Activated CD4-positive, alpha-beta memory T cell treated with anti-CD3 and anti-CD28 coated beads, Interleukin-2, amount 10 ng/mL, durations not matched to agents 7 days and 5 days (primary cell): ENCODE data around the gene PKNOX1. TPM values are rescaled to one million over a fixed set of nuclear protein-coding genes. Genes with fewer than 3 reads are reported as not detected.
"Not testable (repeated sequence)": the region's sequence is repeated elsewhere in the genome, so short reads cannot be mapped to it uniquely, and the experiment has no call there.

Experiments
- CTCF ChIA-PET: fragments of 350-600 bp; sonication (Branson Sonifier 250); formaldehyde crosslinking; loops from one replicate; lab custom pipeline; 2021; ENCODE audit warnings: antibody characterized with exemption, inconsistent platforms; lab: Charles Lee
- POLR2A ChIA-PET: fragments of 350-600 bp; sonication (Branson Sonifier 250); formaldehyde crosslinking; loops from one replicate; lab custom pipeline; 2021; ENCODE audit warnings: antibody characterized with exemption; lab: Charles Lee
- DNase-seq: peaks from one replicate; pipeline ENCODE4 v3.0.0-alpha.2; 2020
- H3K27ac Mint-ChIP-seq: one replicate; pipeline ENCODE4 v1.8.0; 2021; ENCODE audit warnings: mild to moderate bottlenecking, mixed read lengths
- H3K27me3 Mint-ChIP-seq: one replicate; pipeline ENCODE4 v1.8.0; 2021; ENCODE audit warnings: mixed read lengths
- H3K36me3 Mint-ChIP-seq: one replicate; pipeline ENCODE4 v1.8.0; 2021; ENCODE audit warnings: low read depth, mixed read lengths
- H3K4me1 Mint-ChIP-seq: one replicate; pipeline ENCODE4 v1.8.0; 2021; ENCODE audit warnings: mixed read lengths
- H3K4me3 Mint-ChIP-seq: one replicate; pipeline ENCODE4 v1.8.0; 2021; ENCODE audit warnings: mild to moderate bottlenecking, mixed read lengths
- H3K9me3 Mint-ChIP-seq: one replicate; pipeline ENCODE4 v1.8.0; 2021; ENCODE audit warnings: mixed read lengths
- total RNA-seq, 2 experiments: library from RNA; stranded (reverse); gene quantifications; one replicate each; pipeline ENCODE4 v1.2.3, GENCODE V29; 2021

Gene PKNOX1
- total RNA-seq, 2 experiments from 2014 or later = 27.2 to 33.7 TPM

DNA sequence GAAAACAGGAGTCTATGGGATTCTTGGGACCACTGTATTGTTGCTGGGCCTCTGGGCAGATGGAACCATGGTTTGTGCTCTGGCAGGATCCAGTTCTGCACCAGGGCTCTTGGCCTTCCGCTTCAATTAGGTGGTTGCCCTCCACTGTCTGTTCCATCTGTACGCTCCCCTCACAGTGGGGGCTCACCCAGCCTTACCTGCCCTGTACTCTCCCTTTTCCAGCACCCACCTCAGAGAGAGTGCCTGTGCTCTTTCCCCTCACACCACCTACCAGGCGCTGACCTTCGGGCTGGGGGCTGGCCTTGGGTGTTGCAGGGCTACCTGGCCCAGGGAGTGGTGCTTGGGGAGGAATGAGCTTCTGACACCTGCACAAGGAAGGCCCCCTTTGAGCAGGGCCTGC is 7.5 kb downstream of the PKNOX1 start:
- POLR2A ChIA-PET = no interaction called here
- Mint-ChIP-seq H3K27ac (no peak overlapping the region), H3K27me3 (no peaks in the 10 kb centered on the region), H3K4me3 (no peak overlapping the region), H3K4me1 (peaks cover 40% of the 10 kb centered on the region), H3K36me3 (peaks cover 17% of the 10 kb centered on the region), H3K9me3 (no peaks in the 10 kb centered on the region)
- CTCF ChIA-PET = no interaction called here
- no peak for DNase-seq

DNA sequence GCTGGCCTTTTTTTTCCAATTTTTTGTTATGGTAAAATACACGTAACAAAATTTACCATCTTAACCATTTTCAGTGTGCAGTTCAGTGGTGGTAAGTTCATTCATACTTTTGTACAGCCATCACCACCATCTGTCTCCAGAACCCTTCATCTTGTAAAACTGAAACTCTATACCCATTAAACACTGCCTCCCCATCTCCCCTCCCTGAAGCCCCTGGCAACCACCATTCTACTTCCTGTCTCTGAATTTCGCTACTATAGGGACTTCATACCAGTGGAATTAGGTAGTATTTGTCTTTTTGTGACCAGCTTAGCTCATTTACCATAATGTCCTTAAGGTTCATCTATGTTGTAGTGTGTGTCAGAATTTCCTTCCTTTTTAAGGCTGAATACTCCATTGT is 8.7 kb downstream of the PKNOX1 start:
- DNase-seq = peak; percentile 18

DNA sequence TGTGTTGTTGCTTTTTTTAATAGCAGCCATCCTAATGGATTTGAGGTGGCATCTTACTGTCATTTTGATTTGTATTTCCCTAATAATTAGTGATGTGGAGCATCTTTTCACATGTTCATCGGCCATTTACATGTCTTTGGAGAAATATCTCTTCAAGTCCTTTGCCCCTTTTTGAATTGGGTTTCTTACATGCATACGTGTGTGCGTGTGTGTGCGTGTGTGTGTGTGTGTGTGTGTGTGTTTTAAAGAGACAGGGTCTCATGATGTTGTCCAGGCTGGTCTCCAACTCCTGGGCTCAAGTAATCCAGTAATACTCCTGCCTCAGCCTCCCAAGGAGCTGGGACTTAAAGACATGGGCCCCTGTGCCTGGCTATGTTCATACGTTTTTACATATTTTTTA is 9.5 kb downstream of the PKNOX1 start:
- Mint-ChIP-seq H3K27ac (no peak overlapping the region), H3K9me3 (no peaks in the 10 kb centered on the region), H3K27me3 (no peaks in the 10 kb centered on the region), H3K36me3 (peaks cover 8% of the 10 kb centered on the region), H3K4me1 (peaks cover 29% of the 10 kb centered on the region), H3K4me3 (no peak overlapping the region)
- ChIA-PET POLR2A (no interaction called here), CTCF (no interaction called here)
- no peak for DNase-seq

More for the DNA sequence above, 8.7 kb downstream of the PKNOX1 start:
- H3K27me3 Mint-ChIP-seq = no peaks in the 10 kb centered on the region
- H3K9me3 Mint-ChIP-seq = no peaks in the 10 kb centered on the region
- ChIA-PET CTCF (no interaction called here), POLR2A (no interaction called here)
- peak overlapping the region; percentile 44 for H3K27ac Mint-ChIP-seq
- peaks cover 29% of the 10 kb centered on the region for H3K4me1 Mint-ChIP-seq
- H3K36me3 Mint-ChIP-seq = peaks cover 8% of the 10 kb centered on the region
- no peak overlapping the region for H3K4me3 Mint-ChIP-seq

DNA sequence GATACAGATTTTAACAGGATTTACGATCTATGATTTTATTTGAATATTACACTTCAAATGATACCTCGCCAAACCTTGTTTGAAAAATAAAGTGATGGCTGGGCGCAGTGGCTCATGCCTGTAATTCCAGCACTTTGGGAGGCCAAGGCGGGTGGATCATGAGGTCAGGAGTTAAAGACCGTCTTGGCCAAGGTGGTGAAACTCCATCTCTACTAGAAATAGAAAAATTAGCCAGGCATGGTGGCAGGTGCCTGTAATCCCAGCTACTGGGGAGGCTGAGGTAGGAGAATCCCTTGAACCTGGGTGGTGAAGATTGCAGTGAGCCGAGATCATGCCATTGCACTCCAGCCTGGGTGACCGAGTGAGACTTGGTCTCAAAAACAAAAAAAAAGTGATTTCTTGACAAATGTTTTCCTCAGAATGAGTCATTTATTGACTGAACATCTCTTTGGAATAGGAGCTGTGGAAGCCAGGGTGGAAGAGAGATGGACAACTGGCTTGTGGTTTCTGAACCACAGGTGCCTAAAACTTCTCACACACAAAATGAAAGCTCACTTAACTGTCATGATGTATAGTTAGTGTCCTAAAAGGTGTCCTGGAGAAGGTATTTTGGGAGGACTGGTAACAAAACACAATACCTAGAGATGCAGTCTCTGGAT is 11.9 kb downstream of the PKNOX1 start:
- H3K4me1 Mint-ChIP-seq = peaks cover 34% of the 10 kb centered on the region
- ChIA-PET POLR2A (interaction anchor here (0.7 to 1.2 kb wide), 2 partner anchors 11 to 670 kb away, joined by 3 read pairs; no protein-coding TSS in a partner anchor), CTCF (no interaction called here)
- H3K27me3 Mint-ChIP-seq = no peaks in the 10 kb centered on the region
- no peaks in the 10 kb centered on the region for H3K9me3 Mint-ChIP-seq
- no peak overlapping the region for H3K27ac Mint-ChIP-seq
- peaks cover 3% of the 10 kb centered on the region for H3K36me3 Mint-ChIP-seq
- no peak for DNase-seq
- H3K4me3 Mint-ChIP-seq = no peak overlapping the region

DNA sequence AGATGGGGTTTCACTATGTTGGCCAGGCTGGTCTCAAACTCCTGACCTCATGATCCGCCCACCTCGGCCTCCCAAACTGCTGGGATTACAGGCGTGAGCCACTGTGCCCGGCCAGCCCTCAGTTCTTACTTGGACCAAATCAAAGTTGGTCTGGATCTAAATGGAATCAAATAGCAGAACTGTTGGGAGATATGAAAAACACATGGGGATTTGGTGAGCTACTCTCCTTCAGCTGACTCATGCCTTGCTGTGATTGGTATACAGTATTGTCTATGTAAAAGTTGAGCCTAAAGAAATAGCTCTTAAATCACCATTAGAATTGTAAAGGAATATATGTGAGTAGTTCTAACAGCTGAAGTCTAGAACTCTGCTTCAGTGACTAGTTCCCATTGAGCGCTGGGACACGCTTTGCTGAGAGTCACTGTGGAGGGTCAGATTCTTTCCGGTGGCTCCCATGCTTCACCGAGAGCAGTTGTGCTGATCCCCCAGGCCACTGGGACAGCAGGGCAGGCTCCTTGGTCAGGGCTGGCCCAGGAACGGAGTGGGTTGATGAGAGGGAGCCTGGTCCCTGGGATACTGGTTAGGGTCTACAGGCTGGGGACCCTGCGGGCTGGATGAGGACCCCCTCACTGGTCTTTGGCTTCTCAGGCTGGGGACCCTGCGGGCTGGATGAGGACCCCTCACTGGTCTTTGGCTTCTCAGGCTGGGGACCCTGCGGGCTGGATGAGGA is 14.0 kb downstream of the PKNOX1 start:
- H3K27me3 Mint-ChIP-seq = no peaks in the 10 kb centered on the region
- no peaks in the 10 kb centered on the region for H3K36me3 Mint-ChIP-seq
- DNase-seq = no peak
- no peaks in the 10 kb centered on the region for H3K9me3 Mint-ChIP-seq
- POLR2A ChIA-PET = interaction anchor here (1.2 kb wide), 1 partner anchor 13 kb away, joined by 4 read pairs; no protein-coding TSS in a partner anchor
- H3K4me1 Mint-ChIP-seq = peaks cover 27% of the 10 kb centered on the region
- H3K27ac Mint-ChIP-seq = no peak overlapping the region
- H3K4me3 Mint-ChIP-seq = no peak overlapping the region
- CTCF ChIA-PET = no interaction called here

DNA sequence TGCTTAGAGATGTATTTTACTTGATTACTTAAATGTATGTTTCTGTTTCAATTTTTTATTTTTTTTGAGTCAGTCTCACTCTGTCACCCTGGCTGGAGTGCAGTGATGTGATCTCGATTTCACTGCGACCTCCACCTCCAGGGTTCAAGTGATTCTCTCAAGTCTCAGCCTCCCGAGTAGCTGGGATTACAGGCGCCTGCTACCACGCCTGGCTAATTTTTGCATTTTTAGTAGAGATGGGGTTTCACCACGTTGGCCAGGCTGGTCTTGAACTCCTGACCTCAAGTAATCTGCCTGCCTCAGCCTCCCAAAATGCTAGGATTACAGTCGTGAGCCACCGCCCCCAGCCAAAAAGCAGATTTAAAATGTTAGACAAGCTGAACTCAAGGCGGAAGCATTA is 15.0 kb downstream of the PKNOX1 start:
- H3K36me3 Mint-ChIP-seq, H3K9me3 Mint-ChIP-seq, H3K27ac Mint-ChIP-seq, H3K27me3 Mint-ChIP-seq, CTCF ChIA-PET, H3K4me3 Mint-ChIP-seq, DNase-seq: not testable (repeated sequence)
- peaks cover 23% of the 10 kb centered on the region for H3K4me1 Mint-ChIP-seq
- POLR2A ChIA-PET = interaction anchor here (1.2 kb wide), 1 partner anchor 12 kb away, joined by 4 read pairs; no protein-coding TSS in a partner anchor

DNA sequence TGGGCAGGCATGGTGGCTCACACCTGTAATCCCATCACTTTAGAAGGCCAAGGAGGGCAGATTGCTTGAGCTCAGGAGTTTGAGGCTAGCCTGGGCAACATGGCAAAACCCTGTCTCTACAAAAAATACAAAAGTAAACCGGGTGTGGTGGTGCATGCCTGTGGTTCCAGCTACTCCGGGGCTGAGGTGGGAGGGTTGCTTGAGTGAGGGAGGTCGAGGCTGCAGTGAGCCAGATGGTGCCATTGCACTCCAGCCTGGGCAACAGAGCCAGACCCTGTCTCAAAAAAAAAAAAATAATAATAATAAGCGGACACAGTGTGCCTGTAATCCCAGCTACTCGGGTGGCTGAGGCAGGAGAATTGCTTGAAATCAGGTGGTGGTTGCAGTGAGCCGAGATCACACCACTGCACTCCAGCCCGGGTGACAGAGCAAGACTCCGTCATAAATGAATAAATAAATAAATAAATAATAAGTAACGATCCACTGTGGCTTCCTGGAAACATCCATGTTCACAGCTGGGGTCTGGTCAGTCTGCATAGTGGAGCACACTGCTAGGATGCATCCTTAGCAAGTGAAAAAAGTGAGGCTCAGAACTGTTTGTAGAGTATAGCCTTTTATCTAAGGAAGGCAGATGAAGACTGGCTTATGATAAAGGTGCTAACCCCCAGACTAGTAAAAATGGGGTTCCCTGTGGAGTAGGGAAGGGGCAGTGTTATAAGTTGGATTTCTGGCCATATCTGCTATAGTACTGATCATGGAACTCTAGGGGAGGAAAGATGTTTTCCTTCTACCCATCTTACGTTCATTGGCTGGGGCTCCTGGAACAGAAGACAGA is 15.7 kb downstream of the PKNOX1 start:
- H3K9me3 Mint-ChIP-seq = no peaks in the 10 kb centered on the region
- CTCF ChIA-PET = no interaction called here
- no peak for DNase-seq
- H3K27ac Mint-ChIP-seq = no peak overlapping the region
- peaks cover 22% of the 10 kb centered on the region for H3K4me1 Mint-ChIP-seq
- POLR2A ChIA-PET = interaction anchor here (1.2 to 1.5 kb wide), 2 partner anchors 11 to 13 kb away, joined by 4 to 5 read pairs; no protein-coding TSS in a partner anchor
- H3K4me3 Mint-ChIP-seq = no peak overlapping the region
- H3K27me3 Mint-ChIP-seq = no peaks in the 10 kb centered on the region
- H3K36me3 Mint-ChIP-seq = no peaks in the 10 kb centered on the region

DNA sequence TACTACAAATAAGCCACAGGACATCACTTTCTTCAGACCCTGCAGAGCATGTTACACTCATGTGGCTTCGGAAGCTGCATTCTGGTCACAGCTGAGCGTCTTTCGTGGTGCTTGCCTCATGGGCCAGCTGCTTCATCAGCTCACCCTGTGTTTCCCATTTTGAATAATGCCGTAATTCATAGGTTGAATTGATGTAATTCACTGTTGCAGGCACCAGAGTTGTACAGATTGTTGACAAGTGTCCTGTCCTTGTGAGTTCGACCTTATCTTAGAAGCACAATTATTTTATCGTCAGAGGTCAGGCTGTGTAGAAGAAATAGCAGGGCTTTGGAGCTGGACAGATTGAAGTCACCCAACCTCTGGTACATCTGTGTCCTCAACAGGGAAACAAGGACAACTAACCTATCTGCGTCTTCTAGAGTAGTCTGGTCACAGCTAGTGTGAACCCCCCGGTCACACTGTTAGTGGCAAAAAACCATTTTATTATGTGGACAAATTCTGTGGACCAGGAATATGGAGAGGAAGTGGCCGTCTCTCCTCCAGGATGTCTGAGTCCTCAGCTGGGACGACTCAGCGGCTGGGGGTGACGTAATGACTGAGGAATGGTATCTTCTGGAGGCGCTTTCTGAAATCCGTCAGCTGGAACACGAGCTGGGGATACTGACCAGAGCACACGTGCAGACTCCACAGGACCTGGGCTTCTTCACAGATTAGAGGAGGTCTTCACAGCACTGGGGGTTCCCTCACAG is 17.8 kb downstream of the PKNOX1 start:
- Mint-ChIP-seq H3K4me3 (no peak overlapping the region), H3K9me3 (no peaks in the 10 kb centered on the region), H3K27me3 (no peaks in the 10 kb centered on the region), H3K27ac (no peak overlapping the region), H3K4me1 (peaks cover 17% of the 10 kb centered on the region), H3K36me3 (peaks cover 4% of the 10 kb centered on the region)
- ChIA-PET POLR2A (interaction anchor here (1.0 to 1.5 kb wide), 2 partner anchors 15 to 18 kb away, joined by 3 to 5 read pairs; partner anchors contain the start of gene PKNOX1), CTCF (interaction anchor here (0.6 to 0.7 kb wide), 2 partner anchors 28 to 49 kb away, joined by 3 to 4 read pairs; no protein-coding TSS in a partner anchor)
- DNase-seq = no peak

DNA sequence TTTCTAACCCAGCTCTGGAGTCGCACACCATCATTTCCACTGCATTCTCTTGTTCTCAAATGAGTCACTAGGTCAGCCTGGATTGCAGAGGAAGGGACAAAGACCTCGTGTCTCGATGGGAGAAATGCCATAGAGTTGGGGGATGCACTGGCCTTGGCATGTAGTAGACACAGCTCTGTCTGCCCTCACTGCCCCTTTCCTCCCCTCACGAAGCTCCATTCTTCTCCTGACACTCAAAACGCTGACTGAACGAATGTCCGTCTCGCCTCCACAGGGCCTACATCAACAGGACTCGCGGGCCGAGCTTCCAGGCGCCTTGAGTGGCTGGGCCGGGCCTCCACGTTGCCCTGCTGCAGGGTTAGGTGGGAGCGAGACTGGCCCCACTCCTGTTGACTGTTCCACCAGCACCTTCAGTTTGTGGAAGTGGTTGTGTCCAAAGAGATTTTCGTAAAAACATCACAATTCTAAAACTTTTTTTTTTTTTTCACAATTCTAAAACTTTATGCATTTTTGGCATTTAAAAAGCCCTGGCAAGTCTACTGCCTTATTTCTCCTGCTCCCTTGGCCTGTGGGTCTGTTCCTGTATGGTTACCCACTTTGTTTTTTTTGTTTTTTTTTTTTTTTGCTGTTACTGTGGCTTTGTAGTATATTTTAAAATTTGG is 18.8 kb downstream of the PKNOX1 start:
- no peaks in the 10 kb centered on the region for H3K27me3 Mint-ChIP-seq
- peaks cover 8% of the 10 kb centered on the region for H3K9me3 Mint-ChIP-seq
- DNase-seq = no peak
- H3K4me1 Mint-ChIP-seq = peaks cover 19% of the 10 kb centered on the region
- POLR2A ChIA-PET = no interaction called here
- peaks cover 15% of the 10 kb centered on the region for H3K36me3 Mint-ChIP-seq
- CTCF ChIA-PET = no interaction called here
- no peak overlapping the region for H3K27ac Mint-ChIP-seq
- H3K4me3 Mint-ChIP-seq = no peak overlapping the region

DNA sequence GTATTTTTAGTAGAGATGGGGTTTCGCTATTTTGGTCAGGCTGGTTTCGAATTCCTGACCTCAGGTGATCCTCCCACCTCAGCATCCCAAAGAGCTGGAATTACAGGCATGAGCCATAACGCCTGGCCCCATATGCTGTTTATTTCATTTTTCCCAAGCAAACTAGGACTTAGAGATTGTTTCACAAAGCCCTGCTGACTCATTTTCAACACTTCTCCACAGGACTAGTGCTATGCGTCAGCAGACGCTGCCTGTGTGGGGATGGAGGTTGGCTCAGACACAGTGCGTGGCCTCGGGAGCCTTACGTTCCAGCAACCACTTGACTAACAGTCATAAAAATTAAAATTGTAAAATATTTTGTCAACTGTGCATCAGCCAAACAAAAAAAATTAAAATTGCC is 22.7 kb downstream of the PKNOX1 start:
- H3K27ac Mint-ChIP-seq = no peak overlapping the region
- peaks cover 8% of the 10 kb centered on the region for H3K4me1 Mint-ChIP-seq
- CTCF ChIA-PET = no interaction called here
- POLR2A ChIA-PET = no interaction called here
- no peak for DNase-seq
- peaks cover 24% of the 10 kb centered on the region for H3K9me3 Mint-ChIP-seq
- H3K36me3 Mint-ChIP-seq = peaks cover 36% of the 10 kb centered on the region
- H3K4me3 Mint-ChIP-seq = no peak overlapping the region
- no peaks in the 10 kb centered on the region for H3K27me3 Mint-ChIP-seq

DNA sequence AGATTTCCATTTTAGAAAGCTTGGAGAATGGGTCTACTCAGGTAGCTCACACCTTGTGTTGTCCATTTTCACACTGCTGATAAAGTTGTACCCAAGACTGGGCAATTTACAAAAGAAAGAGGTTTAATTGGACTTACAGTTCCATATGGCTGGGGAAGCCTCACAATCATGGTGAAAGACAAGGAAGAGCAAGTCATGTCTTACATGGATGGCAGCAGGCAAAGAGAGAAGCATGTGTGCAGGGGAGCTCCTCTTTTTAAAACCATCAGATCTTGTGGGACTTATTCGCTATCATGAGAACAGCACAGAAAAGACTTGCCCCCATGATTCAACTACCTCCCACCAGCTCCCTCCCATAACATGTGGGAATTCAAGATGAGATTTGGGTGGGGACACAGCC is 23.6 kb downstream of the PKNOX1 start:
- H3K4me3 Mint-ChIP-seq, POLR2A ChIA-PET, H3K27ac Mint-ChIP-seq, DNase-seq, H3K4me1 Mint-ChIP-seq, H3K27me3 Mint-ChIP-seq, CTCF ChIA-PET: not testable (repeated sequence)
- Mint-ChIP-seq H3K36me3 (peaks cover 36% of the 10 kb centered on the region), H3K9me3 (peaks cover 24% of the 10 kb centered on the region)

DNA sequence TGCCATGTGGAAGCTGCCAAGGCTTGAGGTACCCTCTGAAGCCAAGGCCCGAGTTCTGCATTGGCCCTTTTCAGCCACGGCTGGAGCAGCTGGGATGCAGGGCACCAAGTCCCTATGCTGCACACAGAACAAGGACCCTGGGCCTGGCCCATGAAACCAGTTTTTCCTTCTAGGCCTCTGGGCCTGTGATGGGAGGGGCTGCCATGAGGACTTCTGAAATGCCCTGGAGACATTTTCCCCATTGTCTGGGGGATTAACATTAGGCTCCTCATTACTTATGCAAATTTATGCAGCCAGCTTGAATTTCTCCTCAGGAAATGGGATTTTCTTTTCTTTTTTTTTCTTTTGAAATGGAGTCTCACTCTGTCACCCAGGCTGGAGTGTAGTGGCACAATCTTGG is 24.8 kb downstream of the PKNOX1 start:
- DNase-seq, H3K27me3 Mint-ChIP-seq, CTCF ChIA-PET, H3K4me1 Mint-ChIP-seq, H3K4me3 Mint-ChIP-seq, H3K27ac Mint-ChIP-seq, POLR2A ChIA-PET: not testable (repeated sequence)
- H3K36me3 Mint-ChIP-seq = peaks cover 42% of the 10 kb centered on the region
- H3K9me3 Mint-ChIP-seq = peaks cover 24% of the 10 kb centered on the region
